Upper lobe of left lung (tissue), 6 donors: Measurements from ENCODE around the gene HBQ1. TPM values are rescaled to one million over a fixed set of nuclear protein-coding genes. Genes with fewer than 3 reads are reported as not detected.

ENCODE experiments used
- ATAC-seq, 2 donors: fragments of 200-7000 bp; cut with Tn5 transposase; one replicate each; pipeline ENCODE4 v1.9.1; 2022; ENCODE audit warnings: mild to moderate bottlenecking in 2 of 2, moderate library complexity in 2 of 2; ENCODE audit not compliant: low FRiP score in 2 of 2
- DNase-seq, 2 donors: peaks; one replicate each; pipeline ENCODE4 v3.0.0-alpha.2; 2019 to 2020
- H3K27ac ChIP-seq, 4 donors: fragments of 200-600 bp; sonication (generic); one replicate each; pipeline ENCODE4 v1.5.1; 2016 to 2019
- H3K27me3 ChIP-seq, 4 donors: fragments of 200-600 bp; sonication (generic); one replicate each; pipeline ENCODE4 v1.5.1; 2017 to 2019
- H3K36me3 ChIP-seq, 4 donors: fragments of 200-600 bp; sonication (generic); one replicate each; pipeline ENCODE4 v1.5.1; 2016 to 2019
- H3K4me1 ChIP-seq, 4 donors: fragments of 200-600 bp; sonication (generic); one replicate each; pipeline ENCODE4 v1.5.1; 2018 to 2019
- H3K4me3 ChIP-seq, 4 donors: fragments of 200-600 bp; sonication (generic); one replicate each; pipeline ENCODE4 v1.5.1; 2017 to 2019; ENCODE audit warnings: mild to moderate bottlenecking in 2 of 4, moderate library complexity in 1 of 4
- H3K9me3 ChIP-seq, 4 donors: fragments of 200-600 bp; sonication (generic); one replicate each; pipeline ENCODE4 v1.5.1; 2018 to 2019
- CTCF ChIP-seq, 6 experiments: fragments of 450-650 bp in 4 of 6; fragments of 200-600 bp in 2 of 6; sonication (generic) in 2 of 6; IDR thresholded peaks; one replicate each; pipeline ENCODE4 v1.5.1; 2016 to 2019; ENCODE audit warnings: antibody characterized with exemption in 6 of 6
- EP300 ChIP-seq, 4 donors: sonication (generic); formaldehyde crosslinking; IDR thresholded peaks; one replicate each; pipeline ENCODE4 v1.5.1; 2017; ENCODE audit warnings: antibody characterized with exemption in 4 of 4, control low read depth in 2 of 4
- POLR2A ChIP-seq, 4 donors: fragments of 450-650 bp; IDR thresholded peaks; one replicate each; pipeline ENCODE4 v1.5.1; 2016 to 2017; ENCODE audit warnings: antibody characterized with exemption in 4 of 4, mild to moderate bottlenecking in 2 of 4
- POLR2AphosphoS5 ChIP-seq, 2 donors: sonication (generic); formaldehyde crosslinking; IDR thresholded peaks; one replicate each; pipeline ENCODE4 v1.5.1; 2017; ENCODE audit warnings: antibody characterized with exemption in 2 of 2
- WGBS, 2 donors: methylation state at CpG; one replicate each; pipeline ENCODE4 v1.1.5; 2017 to 2018; 5-methylcytosine and 5-hydroxymethylcytosine counted together
- total RNA-seq, 6 donors: library from RNA; depleted of rRNA in 4 of 6; stranded (reverse); fragments of >200 nt in 4 of 6; gene quantifications; one replicate each; pipeline versions ENCODE4 v1.1.0 to v1.2.1, GENCODE V29; 2016 to 2021
- donor health status: DM: no; HTN: no; CAD: no; lungs with moderate emphysema.
- donor health status: DM: no; HTN: yes; CAD: no; lungs with severe emphysema.

Gene HBQ1
- total RNA-seq, 6 donors from 2014 or later: not detected

- no peak for DNase-seq
- TF ChIP-seq CTCF (IDR thresholded peaks at IDR 0.05): no peak
- no peak for TF ChIP-seq POLR2AphosphoS5 (IDR thresholded peaks at IDR 0.05)
- TF ChIP-seq POLR2A (IDR thresholded peaks at IDR 0.05): no peak
- no peak for TF ChIP-seq EP300 (IDR thresholded peaks at IDR 0.05)
- no peak for ATAC-seq
Observed at GRCh38 chr16:177394-177822, 2.9 kb upstream of the HBQ1 start.

GRCh38 chr16:177981-178667 lies 2.1 kb upstream of the HBQ1 start:
- Histone ChIP-seq H3K9me3 (no peaks in the 10 kb centered on the region), H3K36me3 (no peaks in the 10 kb centered on the region), H3K27ac (no peak overlapping the region), H3K4me3 (no peak overlapping the region), H3K27me3 (peaks cover 0 to 53% (median 19%) of the 10 kb centered on the region in 4 donors), H3K4me1 (peaks cover 15 to 32% (median 18%) of the 10 kb centered on the region in 4 donors)
- TF ChIP-seq POLR2AphosphoS5 (IDR thresholded peaks at IDR 0.05) (no peak), EP300 (IDR thresholded peaks at IDR 0.05) (no peak), POLR2A (IDR thresholded peaks at IDR 0.05) (no peak), CTCF (IDR thresholded peaks at IDR 0.05) (no peak)
- no peak for ATAC-seq
- 55 to 67% methylated on average over 10 to 11 of the region's 11 CpGs for WGBS, 2 donors
- no peak for DNase-seq

More at GRCh38 chr16:177394-177822, 2.9 kb upstream of the HBQ1 start:
- H3K27ac ChIP-seq: no peak overlapping the region
- H3K9me3 ChIP-seq: no peaks in the 10 kb centered on the region
- H3K4me1 ChIP-seq: peaks cover 15 to 32% (median 18%) of the 10 kb centered on the region in 4 donors
- 11 to 15% methylated on average over 9 to 13 of the region's 13 CpGs for WGBS, 2 donors
- H3K27me3 ChIP-seq: peaks cover 0 to 53% (median 19%) of the 10 kb centered on the region in 4 donors
- no peak overlapping the region for H3K4me3 ChIP-seq
- H3K36me3 ChIP-seq: no peaks in the 10 kb centered on the region

- H3K4me1 ChIP-seq: peaks cover 15 to 32% (median 18%) of the 10 kb centered on the region in 4 donors
- peaks cover 0 to 51% (median 19%) of the 10 kb centered on the region in 4 donors for H3K27me3 ChIP-seq
- WGBS, 2 donors: 85 to 89% methylated on average over 11 of the region's 11 CpGs
- H3K36me3 ChIP-seq: no peaks in the 10 kb centered on the region
- TF ChIP-seq EP300 (IDR thresholded peaks at IDR 0.05): no peak
- TF ChIP-seq POLR2A (IDR thresholded peaks at IDR 0.05): no peak
- no peak for TF ChIP-seq POLR2AphosphoS5 (IDR thresholded peaks at IDR 0.05)
- no peak for TF ChIP-seq CTCF (IDR thresholded peaks at IDR 0.05)
- DNase-seq: no peak
- no peak overlapping the region for H3K27ac ChIP-seq
- no peak overlapping the region for H3K4me3 ChIP-seq
- no peak for ATAC-seq
- no peaks in the 10 kb centered on the region for H3K9me3 ChIP-seq
Observed at GRCh38 chr16:178668-179015, 1.6 kb upstream of the HBQ1 start.

- DNase-seq: no peak
- WGBS, 2 donors: 72 to 84% methylated on average over 17 of the region's 17 CpGs
- Histone ChIP-seq H3K36me3 (no peaks in the 10 kb centered on the region), H3K27me3 (peaks cover 0 to 50% (median 19%) of the 10 kb centered on the region in 4 donors), H3K4me3 (no peak overlapping the region), H3K27ac (no peak overlapping the region), H3K9me3 (no peaks in the 10 kb centered on the region), H3K4me1 (peaks cover 15 to 32% (median 18%) of the 10 kb centered on the region in 4 donors)
- no peak for TF ChIP-seq POLR2A (IDR thresholded peaks at IDR 0.05)
- no peak for TF ChIP-seq CTCF (IDR thresholded peaks at IDR 0.05)
- no peak for TF ChIP-seq POLR2AphosphoS5 (IDR thresholded peaks at IDR 0.05)
- ATAC-seq: no peak
Observed at GRCh38 chr16:179211-180092, 807 bp upstream of the HBQ1 start.
